Endodermal cell (in vitro differentiated cells): ENCODE data around the gene OSM. TPM values are rescaled to one million over a fixed set of nuclear protein-coding genes. Genes with fewer than 3 reads are reported as not detected.

ENCODE experiments used
- DNase-seq: peaks from one replicate; pipeline ENCODE4 v3.0.0-alpha.2; 2017
- H3K27ac ChIP-seq: 2 replicates; pipeline ENCODE4 v1.5.1; 2013; ENCODE audit warnings: mild to moderate bottlenecking, low read depth, low read length, moderate library complexity
- H3K27me3 ChIP-seq: 2 replicates; pipeline ENCODE4 v1.6.1; 2013; ENCODE audit warnings: mild to moderate bottlenecking, low read length, moderate library complexity; ENCODE audit not compliant: insufficient read depth, control insufficient read depth, poor library complexity, severe bottlenecking
- H3K36me3 ChIP-seq: 2 replicates; pipeline ENCODE4 v1.7.0; 2013; ENCODE audit warnings: mild to moderate bottlenecking, low read length, moderate library complexity; ENCODE audit not compliant: control insufficient read depth, insufficient read depth
- H3K4me1 ChIP-seq: one replicate; pipeline ENCODE4 v1.7.0; 2013; ENCODE audit warnings: low read length; ENCODE audit not compliant: control insufficient read depth, insufficient read depth
- H3K4me3 ChIP-seq: 2 replicates; pipeline ENCODE4 v1.5.1; 2013; ENCODE audit warnings: mild to moderate bottlenecking, low read length, moderate library complexity
- H3K9ac ChIP-seq: 2 replicates; pipeline ENCODE4 v1.6.1; 2013; ENCODE audit warnings: mild to moderate bottlenecking, low read length, moderate library complexity; ENCODE audit not compliant: poor library complexity, severe bottlenecking; ENCODE audit errors: extremely low read depth
- H3K9me3 ChIP-seq: 2 replicates; pipeline ENCODE4 v1.6.1; 2013; ENCODE audit warnings: mild to moderate bottlenecking, low read length, moderate library complexity; ENCODE audit not compliant: control insufficient read depth
- H3K27ac Mint-ChIP-seq: 2 replicates; pipeline ENCODE4 v1.8.0; 2020; ENCODE audit warnings: mixed read lengths
- H3K27me3 Mint-ChIP-seq: 2 replicates; pipeline ENCODE4 v1.8.0; 2021; ENCODE audit warnings: mild to moderate bottlenecking, mixed read lengths; ENCODE audit not compliant: insufficient read depth
- H3K36me3 Mint-ChIP-seq: 2 replicates; pipeline ENCODE4 v1.8.0; 2020; ENCODE audit warnings: low read depth, mixed read lengths
- H3K4me1 Mint-ChIP-seq: 2 replicates; pipeline ENCODE4 v1.8.0; 2020; ENCODE audit warnings: mixed read lengths
- H3K4me3 Mint-ChIP-seq: 2 replicates; pipeline ENCODE4 v1.8.0; 2020; ENCODE audit warnings: mild to moderate bottlenecking, moderate library complexity, mixed read lengths
- H3K9me3 Mint-ChIP-seq: 2 replicates; pipeline ENCODE4 v1.8.0; 2020; ENCODE audit warnings: mild to moderate bottlenecking, mixed read lengths
- CTCF ChIP-seq: fragments of 200-600 bp; sonication (generic); conservative IDR thresholded peaks from 2 replicates; pipeline ENCODE4 v1.5.0; 2021; ENCODE audit warnings: antibody characterized with exemption, mild to moderate bottlenecking
- WGBS, 2 experiments: methylation state at CpG; one replicate each; pipeline versions ENCODE4 v1.1.5 to v1.1.7; 2013; ENCODE audit warnings: missing lambda C conversion rate in 2 of 2, mixed read lengths in 1 of 2; ENCODE audit not compliant: insufficient coverage in 1 of 2, insufficient read length in 1 of 2; 5-methylcytosine and 5-hydroxymethylcytosine counted together
- total RNA-seq, 2 donors: library from RNA; stranded (reverse); fragmentation: NEBNext Ultra II Directional in 1 of 2; extraction: Animal tissue kit (Norgen Biotek cat#: 25700) in 1 of 2; gene quantifications; 2 replicates in 1 of 2; 3 replicates in 1 of 2; pipeline ENCODE4 v1.2.1, GENCODE V29; 2021

OSM gene
- total RNA-seq, 2 donors from 2014 or later: not detected

GRCh38 chr22:30309951-30310741, 43.5 kb upstream of the OSM start:
- Mint-ChIP-seq H3K36me3 (peaks cover 11% of the 10 kb centered on the region), H3K4me1 (peaks cover 18% of the 10 kb centered on the region), H3K4me3 (no peak overlapping the region), H3K27me3 (no peaks in the 10 kb centered on the region), H3K9me3 (no peaks in the 10 kb centered on the region), H3K27ac (no peak overlapping the region)
- no peak for TF ChIP-seq CTCF
- Histone ChIP-seq H3K9me3 (no peaks in the 10 kb centered on the region), H3K4me3 (no peak overlapping the region), H3K36me3 (peaks cover 1% of the 10 kb centered on the region), H3K27ac (no peak overlapping the region), H3K4me1 (peaks cover 6% of the 10 kb centered on the region), H3K9ac (no peak overlapping the region), H3K27me3 (no peaks in the 10 kb centered on the region)
- WGBS, 2 experiments: 93 to 94% methylated on average over 4 to 7 of the region's 7 CpGs
- DNase-seq: no peak

GRCh38 chr22:30308518-30309230, 42.0 kb upstream of the OSM start:
- Histone ChIP-seq H3K36me3 (no peaks in the 10 kb centered on the region), H3K9me3 (no peaks in the 10 kb centered on the region), H3K27ac (no peak overlapping the region), H3K27me3 (no peaks in the 10 kb centered on the region), H3K4me1 (peaks cover under 1% of the 10 kb centered on the region), H3K9ac (no peak overlapping the region), H3K4me3 (no peak overlapping the region)
- WGBS, 2 experiments: 95 to 100% methylated on average over 3 to 5 of the region's 5 CpGs
- Mint-ChIP-seq H3K36me3 (peaks cover 11% of the 10 kb centered on the region), H3K4me1 (peaks cover 10% of the 10 kb centered on the region), H3K27ac (no peak overlapping the region), H3K9me3 (no peaks in the 10 kb centered on the region), H3K4me3 (no peak overlapping the region), H3K27me3 (no peaks in the 10 kb centered on the region)
- no peak for DNase-seq
- no peak for TF ChIP-seq CTCF

- no peak overlapping the region for H3K27ac Mint-ChIP-seq
- H3K27me3 ChIP-seq: no peaks in the 10 kb centered on the region
- no peaks in the 10 kb centered on the region for H3K27me3 Mint-ChIP-seq
- H3K36me3 Mint-ChIP-seq: peaks cover 11% of the 10 kb centered on the region
- no peaks in the 10 kb centered on the region for H3K36me3 ChIP-seq
- no peaks in the 10 kb centered on the region for H3K4me1 ChIP-seq
- WGBS, 2 experiments: 80 to 93% methylated on average over 1 to 2 of the region's 2 CpGs
- peaks cover 10% of the 10 kb centered on the region for H3K4me1 Mint-ChIP-seq
- H3K9me3 ChIP-seq: no peaks in the 10 kb centered on the region
- no peak for TF ChIP-seq CTCF
- H3K9me3 Mint-ChIP-seq: no peaks in the 10 kb centered on the region
- no peak overlapping the region for H3K27ac ChIP-seq
- no peak overlapping the region for H3K9ac ChIP-seq
- H3K4me3 Mint-ChIP-seq: no peak overlapping the region
- no peak for DNase-seq
- H3K4me3 ChIP-seq: no peak overlapping the region
Measured at GRCh38 chr22:30308093-30308492, 41.4 kb upstream of the OSM start.
